ENCODE results near the gene SEMA4B. TPM values are rescaled to one million over a fixed set of nuclear protein-coding genes. Genes with fewer than 3 reads are reported as not detected.
A peak's percentile ranks its signal among the peaks of the same experiment; 100 is the strongest.
"Not testable (repeated sequence)": the region's sequence is repeated elsewhere in the genome, so short reads cannot be mapped to it uniquely, and the experiment has no call there.

Gene SEMA4B
- total RNA-seq, 2 experiments from 2014 or later = 5.3 to 6.2 TPM

GRCh38 chr15:90248789-90249202, 47.7 kb downstream of the SEMA4B start:
- ChIA-PET POLR2A (interaction anchor here (0.9 to 2.8 kb wide), 4 partner anchors 13 to 24 kb away, joined by 3 to 13 read pairs (median 6); partner anchors contain the start of genes CIB1, GDPGP1 and NGRN), CTCF (interaction anchor here (0.6 to 2.3 kb wide), 8 partner anchors 10 to 105 kb away, joined by 3 to 8 read pairs (median 3); no protein-coding TSS in a partner anchor)
- Mint-ChIP-seq H3K27ac (no peak overlapping the region), H3K9me3 (no peaks in the 10 kb centered on the region), H3K27me3 (peaks cover 2% of the 10 kb centered on the region), H3K4me3 (peak overlapping the region; percentile 54), H3K4me1 (ENCODE audit: low read depth) (peaks cover 16% of the 10 kb centered on the region), H3K36me3 (ENCODE audit: low read depth) (no peaks in the 10 kb centered on the region)
- DNase-seq = no peak
- no peak for TF ChIP-seq CTCF (IDR thresholded peaks at IDR 0.05)
- ATAC-seq = peak; percentile 35
- intact Hi-C loops (cut with micrococcal nuclease) = no loop called here

GRCh38 chr15:90249203-90249863, 48.2 kb downstream of the SEMA4B start, which contains the start of gene TTLL13:
TTLL13 (plus strand) TSS chr15:90249556; CDS start chr15:90250631, 1,075 bp downstream.
- ATAC-seq (peak; percentile 71), DNase-seq (peak; percentile 79)
- Mint-ChIP-seq H3K27ac (no peak within 1 kb of the TSS), H3K36me3 (ENCODE audit: low read depth) (no peaks in the 10 kb centered on the region), H3K27me3 (peaks cover 2% of the 10 kb centered on the region), H3K4me3 (peak within 1 kb of the TSS; percentile 54), H3K9me3 (no peaks in the 10 kb centered on the region), H3K4me1 (ENCODE audit: low read depth) (peaks cover 16% of the 10 kb centered on the region)
- no peak for TF ChIP-seq CTCF (IDR thresholded peaks at IDR 0.05)
- POLR2A ChIA-PET = interaction anchor here (1.8 to 2.8 kb wide), 3 partner anchors 16 to 23 kb away, joined by 4 to 13 read pairs (median 7); partner anchors contain the start of genes CIB1, GDPGP1 and NGRN
- intact Hi-C loops (cut with micrococcal nuclease) = no loop called here
- CTCF ChIA-PET = interaction anchor here (0.6 to 2.3 kb wide), 10 partner anchors 13 to 106 kb away, joined by 3 to 8 read pairs (median 3); no protein-coding TSS in a partner anchor

- Mint-ChIP-seq H3K27me3 (no peaks in the 10 kb centered on the region), H3K9me3 (no peaks in the 10 kb centered on the region), H3K4me3 (no peak overlapping the region), H3K36me3 (ENCODE audit: low read depth) (no peaks in the 10 kb centered on the region), H3K27ac (no peak overlapping the region), H3K4me1 (ENCODE audit: low read depth) (peaks cover 2% of the 10 kb centered on the region)
- intact Hi-C loops (cut with micrococcal nuclease) = no loop called here
- no peak for DNase-seq
- ChIA-PET CTCF (interaction anchor here (1.5 kb wide), 1 partner anchor 17 kb away, joined by 3 read pairs; no protein-coding TSS in a partner anchor), POLR2A (interaction anchor here (1.0 kb wide), 1 partner anchor 8 kb away, joined by 3 read pairs; the partner anchor contains the start of gene NGRN)
- ATAC-seq = no peak
- no peak for TF ChIP-seq CTCF (IDR thresholded peaks at IDR 0.05)
These were observed 56.6 kb downstream of the SEMA4B start for GRCh38 chr15:90257776-90258175.

GRCh38 chr15:90259524-90259923, 58.4 kb downstream of the SEMA4B start:
- ChIA-PET POLR2A (no interaction called here), CTCF (interaction anchor here (0.9 kb wide), 1 partner anchor 42 kb away, joined by 3 read pairs; no protein-coding TSS in a partner anchor)
- intact Hi-C loops (cut with micrococcal nuclease) = no loop called here
- ATAC-seq = peak; percentile 78
- Mint-ChIP-seq H3K4me1 (ENCODE audit: low read depth) (peaks cover 8% of the 10 kb centered on the region), H3K36me3 (ENCODE audit: low read depth) (no peaks in the 10 kb centered on the region), H3K4me3 (no peak overlapping the region), H3K27me3 (no peaks in the 10 kb centered on the region), H3K27ac (no peak overlapping the region), H3K9me3 (no peaks in the 10 kb centered on the region)
- no peak for DNase-seq
- no peak for TF ChIP-seq CTCF (IDR thresholded peaks at IDR 0.05)

GRCh38 chr15:90260731-90261130, 59.6 kb downstream of the SEMA4B start:
- intact Hi-C loops (cut with micrococcal nuclease); CTCF ChIA-PET; H3K36me3 Mint-ChIP-seq (ENCODE audit: low read depth); DNase-seq; H3K9me3 Mint-ChIP-seq; H3K27me3 Mint-ChIP-seq; H3K4me3 Mint-ChIP-seq; H3K27ac Mint-ChIP-seq; ATAC-seq: not testable (repeated sequence)
- peaks cover 12% of the 10 kb centered on the region for H3K4me1 Mint-ChIP-seq (ENCODE audit: low read depth)
- POLR2A ChIA-PET = interaction anchor here (0.9 kb wide), 1 partner anchor 27 kb away, joined by 3 read pairs; the partner anchor contains the start of genes CIB1 and GDPGP1

All from activated CD8-positive, alpha-beta T cell treated with anti-CD3 and anti-CD28 coated beads for 36 hours (primary cell).